Nephron progenitor cell (in vitro differentiated cells): ENCODE data around the gene LRRC51.

ENCODE experiments used
- DNase-seq: peaks from one replicate; pipeline ENCODE4 v3.0.0; 2021
- H3K27ac Mint-ChIP-seq: 2 replicates; pipeline ENCODE4 v1.8.0; 2021; ENCODE audit warnings: mild to moderate bottlenecking, moderate library complexity, mixed read lengths
- H3K27me3 Mint-ChIP-seq: 2 replicates; pipeline ENCODE4 v1.8.0; 2021; ENCODE audit warnings: mild to moderate bottlenecking, low read depth, mixed read lengths; ENCODE audit not compliant: poor library complexity
- H3K36me3 Mint-ChIP-seq: 2 replicates; pipeline ENCODE4 v1.8.0; 2021; ENCODE audit warnings: low read depth, mixed read lengths
- H3K4me1 Mint-ChIP-seq: 2 replicates; pipeline ENCODE4 v1.8.0; 2021; ENCODE audit warnings: mixed read lengths
- H3K4me3 Mint-ChIP-seq: 2 replicates; pipeline ENCODE4 v1.8.0; 2021; ENCODE audit warnings: mild to moderate bottlenecking, moderate library complexity, mixed read lengths
- H3K9me3 Mint-ChIP-seq: 2 replicates; pipeline ENCODE4 v1.8.0; 2021; ENCODE audit warnings: mild to moderate bottlenecking, moderate library complexity, mixed read lengths
- CTCF ChIP-seq: fragments of 200-600 bp; sonication (generic); IDR thresholded peaks from 2 replicates; pipeline ENCODE4 v1.5.0; 2021; ENCODE audit warnings: antibody characterized with exemption

LRRC51 gene

GRCh38 chr11:72135891-72136683 lies 55.4 kb downstream of the LRRC51 start:
- no peaks in the 10 kb centered on the region for H3K9me3 Mint-ChIP-seq
- H3K4me1 Mint-ChIP-seq = no peaks in the 10 kb centered on the region
- H3K4me3 Mint-ChIP-seq = no peak overlapping the region
- TF ChIP-seq CTCF = no peak
- DNase-seq = no peak
- no peaks in the 10 kb centered on the region for H3K36me3 Mint-ChIP-seq
- no peak overlapping the region for H3K27ac Mint-ChIP-seq
- peaks cover 42% of the 10 kb centered on the region for H3K27me3 Mint-ChIP-seq

- Mint-ChIP-seq H3K27me3 (peaks cover 42% of the 10 kb centered on the region), H3K36me3 (no peaks in the 10 kb centered on the region)
- no peak for TF ChIP-seq CTCF
Observed at GRCh38 chr11:72136684-72137262, 56.1 kb downstream of the LRRC51 start.

GRCh38 chr11:72138821-72139390 lies 58.3 kb downstream of the LRRC51 start:
- peaks cover 28% of the 10 kb centered on the region for H3K27me3 Mint-ChIP-seq
- no peak overlapping the region for H3K4me3 Mint-ChIP-seq
- no peaks in the 10 kb centered on the region for H3K36me3 Mint-ChIP-seq
- no peak for TF ChIP-seq CTCF
- DNase-seq = no peak
- no peaks in the 10 kb centered on the region for H3K9me3 Mint-ChIP-seq
- H3K27ac Mint-ChIP-seq = no peak overlapping the region
- no peaks in the 10 kb centered on the region for H3K4me1 Mint-ChIP-seq

More at GRCh38 chr11:72136684-72137262, 56.1 kb downstream of the LRRC51 start:
- Mint-ChIP-seq H3K9me3 (no peaks in the 10 kb centered on the region), H3K27ac (no peak overlapping the region), H3K4me3 (no peak overlapping the region), H3K4me1 (no peaks in the 10 kb centered on the region)
- no peak for DNase-seq

- Mint-ChIP-seq H3K27ac (no peak overlapping the region), H3K9me3 (no peaks in the 10 kb centered on the region), H3K36me3 (no peaks in the 10 kb centered on the region), H3K4me3 (no peak overlapping the region), H3K27me3 (peaks cover 26% of the 10 kb centered on the region), H3K4me1 (no peaks in the 10 kb centered on the region)
- no peak for DNase-seq
- TF ChIP-seq CTCF = no peak
Observed at GRCh38 chr11:72139500-72139899, 58.9 kb downstream of the LRRC51 start.

- Mint-ChIP-seq H3K36me3 (no peaks in the 10 kb centered on the region), H3K27me3 (peaks cover 21% of the 10 kb centered on the region), H3K27ac (no peak overlapping the region), H3K4me3 (no peak overlapping the region), H3K9me3 (no peaks in the 10 kb centered on the region), H3K4me1 (no peaks in the 10 kb centered on the region)
- TF ChIP-seq CTCF = no peak
- no peak for DNase-seq
Observed at GRCh38 chr11:72140661-72141060, 60.0 kb downstream of the LRRC51 start.
